Caco-2 (cell line): Measurements from ENCODE around the gene CORIN. TPM values are rescaled to one million over a fixed set of nuclear protein-coding genes. Genes with fewer than 3 reads are reported as not detected.

ENCODE experiments used
- BruUV-seq: library from RNA; stranded (reverse); fragments of 400-500 nt; replicated peaks from 2 replicates; lab custom pipeline; 2021; lab: Mats Ljungman, UMichigan
- CTCF ChIA-PET: fragments of 300-600 bp; sonication (Branson Sonifier 250); formaldehyde crosslinking; loops from one replicate; lab custom pipeline; 2022; ENCODE audit warnings: antibody characterized with exemption; lab: Charles Lee
- POLR2A ChIA-PET: fragments of 300-600 bp; sonication (Branson Sonifier 250); formaldehyde crosslinking; loops from one replicate; lab custom pipeline; 2022; ENCODE audit warnings: antibody characterized with exemption; lab: Charles Lee
- DNase-seq, 2 experiments: peaks; one replicate each; pipeline versions ENCODE4 v3.0.0 to v3.0.0-alpha.2; 2020 to 2022
- H3K27me3 ChIP-seq: replicated peaks from 2 replicates; pipeline ENCODE4 v1.6.0; 2011; ENCODE audit warnings: low read length; ENCODE audit not compliant: control insufficient read depth, insufficient read depth
- H3K36me3 ChIP-seq: 2 replicates; pipeline ENCODE4 v1.5.1; 2011; ENCODE audit warnings: low read length; ENCODE audit not compliant: control insufficient read depth, insufficient read depth
- H3K4me1 ChIP-seq: fragments of 250-450 bp; sonication (Bioruptor Pico); 2 replicates; pipeline ENCODE4 v1.5.1; 2020; ENCODE audit warnings: mild to moderate bottlenecking
- H3K4me3 ChIP-seq: 2 replicates; pipeline ENCODE4 v1.5.1; 2011; ENCODE audit warnings: low read depth, mild to moderate bottlenecking, control low read depth, low read length
- H3K9me3 ChIP-seq: fragments of 250-450 bp; sonication (Bioruptor Pico); 2 replicates; pipeline ENCODE4 v1.5.1; 2020; ENCODE audit warnings: mild to moderate bottlenecking, moderate library complexity
- H3K27ac Mint-ChIP-seq: one replicate; pipeline ENCODE4 v1.8.0; 2022; ENCODE audit warnings: mixed read lengths; ENCODE audit not compliant: unreplicated experiment
- H3K27me3 Mint-ChIP-seq: one replicate; pipeline ENCODE4 v1.8.0; 2022; ENCODE audit warnings: mixed read lengths; ENCODE audit not compliant: insufficient read depth, unreplicated experiment
- H3K36me3 Mint-ChIP-seq: one replicate; pipeline ENCODE4 v1.8.0; 2022; ENCODE audit warnings: mild to moderate bottlenecking, mixed read lengths; ENCODE audit not compliant: insufficient read depth, unreplicated experiment
- H3K4me1 Mint-ChIP-seq: one replicate; pipeline ENCODE4 v1.8.0; 2022; ENCODE audit warnings: low read depth, mixed read lengths; ENCODE audit not compliant: unreplicated experiment
- H3K4me3 Mint-ChIP-seq: one replicate; pipeline ENCODE4 v1.8.0; 2022; ENCODE audit warnings: mild to moderate bottlenecking, moderate library complexity, mixed read lengths; ENCODE audit not compliant: unreplicated experiment
- H3K9me3 Mint-ChIP-seq: one replicate; pipeline ENCODE4 v1.8.0; 2022; ENCODE audit warnings: mixed read lengths; ENCODE audit not compliant: unreplicated experiment
- CTCF ChIP-seq, 2 experiments: fragments of 200-600 bp in 1 of 2; IDR thresholded peaks; 1 replicate in 1 of 2; 2 replicates in 1 of 2; pipeline versions ENCODE4 v1.5.1 to v1.8.0; 2011 to 2022; ENCODE audit warnings: antibody characterized with exemption in 1 of 2, control low read depth in 1 of 2, inconsistent platforms in 1 of 2, low read depth in 1 of 2, low read length in 1 of 2, mild to moderate bottlenecking in 1 of 2, moderate library complexity in 1 of 2; ENCODE audit not compliant: insufficient read depth in 1 of 2, severe bottlenecking in 1 of 2, unreplicated experiment in 1 of 2
- intact Hi-C: fragments of 100-400 bp; cut with micrococcal nuclease; formaldehyde crosslinking; loops from one replicate; pipeline ENCODE4 v1.10.0; 2022; ENCODE audit not compliant: unreplicated experiment
- total RNA-seq: library from RNA; stranded (reverse); gene quantifications from 2 replicates; pipeline ENCODE4 v1.2.3, GENCODE V29; 2022

The CORIN gene
- total RNA-seq, 1 experiment from 2014 or later = 0.27 TPM

- Mint-ChIP-seq H3K36me3 (peaks cover 13% of the 10 kb centered on the region), H3K4me3 (no peak overlapping the region), H3K9me3 (no peaks in the 10 kb centered on the region), H3K27ac (no peak overlapping the region), H3K27me3 (no peaks in the 10 kb centered on the region), H3K4me1 (peaks cover 5% of the 10 kb centered on the region)
- Histone ChIP-seq H3K4me3 (no peak overlapping the region), H3K27me3 (no peaks in the 10 kb centered on the region), H3K9me3 (no peaks in the 10 kb centered on the region), H3K36me3 (no peaks in the 10 kb centered on the region), H3K4me1 (peaks cover 10% of the 10 kb centered on the region; the same call in 1 of the 2 replicates)
- TF ChIP-seq CTCF (IDR thresholded peaks at IDR 0.05; ENCODE audit: insufficient read depth in 1 of 2, low read depth in 1 of 2, low read length in 1 of 2, severe bottlenecking in 1 of 2, unreplicated experiment in 1 of 2) = no peak
- intact Hi-C loops = loop anchor here (10.0 kb wide), 1 partner anchor 412 kb away; no protein-coding TSS in a partner anchor
- BruUV-seq = no TSS peak
- ChIA-PET POLR2A (no interaction called here), CTCF (no interaction called here)
- no peak for DNase-seq
Measured at GRCh38 chr4:47566969-47567368, 270.9 kb downstream of the CORIN start.

GRCh38 chr4:47566566-47566965 lies 271.3 kb downstream of the CORIN start:
- H3K9me3 ChIP-seq = no peaks in the 10 kb centered on the region
- no peaks in the 10 kb centered on the region for H3K36me3 ChIP-seq
- no TSS peak for BruUV-seq
- Mint-ChIP-seq H3K9me3 (no peaks in the 10 kb centered on the region), H3K4me3 (no peak overlapping the region), H3K36me3 (peaks cover 13% of the 10 kb centered on the region), H3K27me3 (no peaks in the 10 kb centered on the region), H3K4me1 (peaks cover 8% of the 10 kb centered on the region), H3K27ac (no peak overlapping the region)
- no peak for TF ChIP-seq CTCF (IDR thresholded peaks at IDR 0.05; ENCODE audit: insufficient read depth in 1 of 2, low read depth in 1 of 2, low read length in 1 of 2, severe bottlenecking in 1 of 2, unreplicated experiment in 1 of 2)
- DNase-seq = no peak
- no peaks in the 10 kb centered on the region for H3K27me3 ChIP-seq
- CTCF ChIA-PET = no interaction called here
- intact Hi-C loops = loop anchor here (10.0 kb wide), 1 partner anchor 412 kb away; no protein-coding TSS in a partner anchor
- no peak overlapping the region for H3K4me3 ChIP-seq
- peaks cover 14% of the 10 kb centered on the region for H3K4me1 ChIP-seq
- POLR2A ChIA-PET = no interaction called here

- ChIA-PET POLR2A (no interaction called here), CTCF (interaction anchor here (1.2 kb wide), 1 partner anchor 99 kb away, joined by 4 read pairs; the partner anchor contains the start of gene COMMD8)
- no peaks in the 10 kb centered on the region for H3K27me3 Mint-ChIP-seq
- no peaks in the 10 kb centered on the region for H3K9me3 Mint-ChIP-seq
- H3K9me3 ChIP-seq = no peaks in the 10 kb centered on the region
- intact Hi-C loops = loop anchor here (10.0 kb wide), 1 partner anchor 407 kb away; no protein-coding TSS in a partner anchor
- TF ChIP-seq CTCF (IDR thresholded peaks at IDR 0.05; ENCODE audit: insufficient read depth in 1 of 2, low read depth in 1 of 2, low read length in 1 of 2, severe bottlenecking in 1 of 2, unreplicated experiment in 1 of 2) = no peak
- no peak overlapping the region for H3K27ac Mint-ChIP-seq
- BruUV-seq = no TSS peak
- no peak overlapping the region for H3K4me3 Mint-ChIP-seq
- no peaks in the 10 kb centered on the region for H3K27me3 ChIP-seq
- peaks cover 16% of the 10 kb centered on the region for H3K4me1 Mint-ChIP-seq
- H3K4me1 ChIP-seq = peaks cover 21% of the 10 kb centered on the region
- peaks cover 6% of the 10 kb centered on the region for H3K36me3 Mint-ChIP-seq
- no peak for DNase-seq
- no peak overlapping the region for H3K4me3 ChIP-seq
- H3K36me3 ChIP-seq = no peaks in the 10 kb centered on the region
Measured at GRCh38 chr4:47562297-47562696, 275.6 kb downstream of the CORIN start.
